ENCODE results near the gene YIF1B.
"Not testable (repeated sequence)": the region's sequence is repeated elsewhere in the genome, so short reads cannot be mapped to it uniquely, and the experiment has no call there.

YIF1B gene

DNA sequence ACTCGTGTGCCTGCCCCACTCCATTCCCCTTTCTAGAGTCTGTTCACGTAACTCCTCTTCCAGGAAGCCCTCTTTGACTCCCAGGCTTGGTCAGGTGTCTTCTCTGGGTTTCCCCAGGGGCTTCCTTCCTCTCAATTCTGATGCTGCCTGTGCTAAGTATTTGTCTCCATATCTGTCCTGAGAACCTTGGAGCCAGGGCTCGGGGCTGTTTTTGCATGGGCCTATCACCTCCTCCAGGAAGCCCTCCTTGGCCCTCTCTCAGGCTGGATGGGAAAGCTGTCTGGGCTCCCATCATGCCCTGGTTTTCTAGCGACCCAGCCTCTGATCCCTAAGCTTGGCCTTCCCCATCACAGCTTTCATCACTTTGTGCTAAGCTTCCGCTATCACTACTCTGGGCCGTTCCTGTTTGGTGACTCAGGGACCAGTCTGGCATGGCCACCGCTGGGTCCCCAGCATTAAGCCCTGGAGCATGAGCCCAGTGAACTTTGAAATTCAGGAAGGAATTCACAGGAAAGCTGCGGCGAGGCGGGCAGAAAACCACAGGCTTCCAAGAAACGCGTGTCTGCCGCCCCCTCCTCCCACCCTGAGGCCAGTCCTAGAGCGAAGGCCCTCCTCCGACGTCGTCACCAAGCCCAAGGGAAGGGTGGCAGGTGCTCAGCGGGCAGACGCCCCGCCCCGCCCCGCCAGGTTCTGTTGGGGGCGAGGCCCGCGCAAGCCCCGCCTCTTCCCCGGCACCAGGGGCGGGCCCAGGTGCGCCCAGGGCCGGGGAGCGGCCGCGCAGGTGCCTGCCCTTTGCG is 51.9 kb downstream of the YIF1B start:
- Histone ChIP-seq H3K4me3 (ENCODE audit: low read depth, low read length) (peak overlapping the region; percentile 47), H3K27me3 (replicated peaks) (no peaks in the 10 kb centered on the region), H3K27ac (no peak overlapping the region), H3K36me3 (replicated peaks) (no peaks in the 10 kb centered on the region)
- in situ Hi-C loops (cut with HindIII; ENCODE audit: low pct_ligation_motif_present, low sequenced_read_pairs) = no loop called here
- TF ChIP-seq, protein P1, sequence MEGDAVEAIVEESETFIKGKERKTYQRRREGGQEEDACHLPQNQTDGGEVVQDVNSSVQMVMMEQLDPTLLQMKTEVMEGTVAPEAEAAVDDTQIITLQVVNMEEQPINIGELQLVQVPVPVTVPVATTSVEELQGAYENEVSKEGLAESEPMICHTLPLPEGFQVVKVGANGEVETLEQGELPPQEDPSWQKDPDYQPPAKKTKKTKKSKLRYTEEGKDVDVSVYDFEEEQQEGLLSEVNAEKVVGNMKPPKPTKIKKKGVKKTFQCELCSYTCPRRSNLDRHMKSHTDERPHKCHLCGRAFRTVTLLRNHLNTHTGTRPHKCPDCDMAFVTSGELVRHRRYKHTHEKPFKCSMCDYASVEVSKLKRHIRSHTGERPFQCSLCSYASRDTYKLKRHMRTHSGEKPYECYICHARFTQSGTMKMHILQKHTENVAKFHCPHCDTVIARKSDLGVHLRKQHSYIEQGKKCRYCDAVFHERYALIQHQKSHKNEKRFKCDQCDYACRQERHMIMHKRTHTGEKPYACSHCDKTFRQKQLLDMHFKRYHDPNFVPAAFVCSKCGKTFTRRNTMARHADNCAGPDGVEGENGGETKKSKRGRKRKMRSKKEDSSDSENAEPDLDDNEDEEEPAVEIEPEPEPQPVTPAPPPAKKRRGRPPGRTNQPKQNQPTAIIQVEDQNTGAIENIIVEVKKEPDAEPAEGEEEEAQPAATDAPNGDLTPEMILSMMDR (IDR thresholded peaks at IDR 0.05; ENCODE audit: low read depth, low read length, missing control alignments) = no peak
- peak; percentile 63 for DNase-seq

DNA sequence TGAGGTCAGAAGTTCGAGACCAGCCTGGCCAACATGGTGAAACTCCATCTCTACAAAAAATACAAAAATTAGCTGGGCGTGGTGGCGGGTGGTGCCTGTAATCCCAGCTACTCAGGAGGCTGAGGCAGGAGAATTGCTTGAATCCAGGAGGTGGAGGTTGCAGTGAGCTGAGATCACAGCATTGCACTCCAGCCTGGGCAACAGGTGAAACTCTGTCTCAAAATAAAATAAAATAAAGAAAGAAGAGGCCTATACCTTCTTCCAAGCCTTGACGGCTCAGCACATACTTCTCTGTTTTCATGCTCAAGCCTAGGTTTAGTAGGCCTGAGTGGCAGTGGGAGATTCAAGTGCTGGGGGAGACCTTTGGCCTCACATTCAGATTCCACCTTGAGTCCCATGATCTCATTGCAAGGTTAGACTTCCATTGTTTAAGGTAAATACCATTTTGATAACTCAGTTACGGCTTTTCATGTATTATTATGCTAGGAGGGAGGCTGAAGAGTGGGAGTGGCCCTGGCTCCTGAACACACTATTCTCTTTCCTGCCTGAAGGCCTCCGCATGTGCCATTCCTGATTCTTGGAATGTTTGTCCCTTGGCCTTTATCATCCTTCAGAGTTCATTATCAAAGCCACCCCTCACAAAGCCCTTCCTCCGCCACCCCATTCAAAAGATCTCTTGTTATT is 53.0 kb downstream of the YIF1B start:
- TF ChIP-seq, protein P1 (IDR thresholded peaks at IDR 0.05; ENCODE audit: low read depth, low read length, missing control alignments) = no peak
- Histone ChIP-seq H3K27me3 (replicated peaks) (no peaks in the 10 kb centered on the region), H3K4me3 (ENCODE audit: low read depth, low read length) (no peak overlapping the region), H3K36me3 (replicated peaks) (no peaks in the 10 kb centered on the region), H3K27ac (no peak overlapping the region)
- no peak for DNase-seq
- in situ Hi-C loops (cut with HindIII; ENCODE audit: low pct_ligation_motif_present, low sequenced_read_pairs) = no loop called here

DNA sequence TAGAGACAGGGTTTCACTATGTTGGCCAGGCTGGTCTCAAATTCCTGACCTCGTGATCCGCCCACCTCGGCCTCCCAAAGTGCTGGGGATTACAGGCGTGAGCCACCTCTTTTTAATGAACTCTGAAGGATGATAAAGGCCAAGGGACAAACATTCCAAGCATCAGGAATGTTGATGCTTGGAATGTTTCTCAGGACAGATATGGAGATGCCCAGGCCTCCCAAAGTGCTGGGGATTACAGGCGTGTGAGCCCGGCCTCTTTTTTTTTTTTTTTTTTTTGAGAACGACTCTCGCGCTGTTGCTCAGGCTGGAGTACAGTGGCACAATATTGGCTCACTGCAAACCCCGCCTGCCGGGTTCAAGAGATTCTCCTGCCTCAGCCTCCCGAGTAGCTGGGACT is 53.8 kb downstream of the YIF1B start:
- H3K27ac ChIP-seq; in situ Hi-C loops (cut with HindIII; ENCODE audit: low pct_ligation_motif_present, low sequenced_read_pairs); H3K4me3 ChIP-seq (ENCODE audit: low read depth, low read length); DNase-seq; H3K27me3 ChIP-seq (replicated peaks); H3K36me3 ChIP-seq (replicated peaks): not testable (repeated sequence)

DNA sequence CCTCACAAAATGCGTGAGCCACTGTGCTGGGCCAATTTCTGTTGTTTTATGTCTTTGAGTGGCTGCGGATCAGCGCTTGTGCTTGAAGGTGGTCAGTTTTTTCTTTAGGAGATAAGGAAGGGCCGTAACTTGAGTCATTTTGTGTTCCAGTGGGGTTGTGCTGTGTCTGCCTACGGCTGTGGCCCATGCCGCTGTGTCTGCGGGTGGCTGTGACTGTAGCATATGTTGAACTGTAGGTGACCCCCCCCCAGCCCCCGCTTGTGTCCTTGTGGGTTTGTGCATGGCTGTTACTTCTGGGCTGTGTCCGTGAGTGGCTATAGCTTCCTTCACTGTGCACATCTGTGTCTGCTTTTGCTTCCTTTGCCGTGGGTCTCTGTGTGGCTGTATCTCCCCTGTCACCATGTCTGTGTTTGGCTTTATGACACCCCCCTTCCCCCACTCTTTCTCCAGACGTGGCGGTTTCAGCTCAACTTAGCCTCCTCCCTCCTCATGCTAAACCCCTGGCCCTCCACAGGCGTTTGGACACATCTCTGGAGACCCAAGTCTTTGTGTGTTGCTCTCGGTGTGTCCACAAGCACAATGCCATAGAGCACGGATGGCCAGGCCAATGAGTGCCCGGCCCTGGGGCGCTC is 60.2 kb downstream of the YIF1B start:
- DNase-seq = peak; percentile 67
- in situ Hi-C loops (cut with HindIII; ENCODE audit: low pct_ligation_motif_present, low sequenced_read_pairs) = no loop called here
- Histone ChIP-seq H3K4me3 (ENCODE audit: low read depth, low read length) (peak overlapping the region; percentile 39), H3K27me3 (replicated peaks) (no peaks in the 10 kb centered on the region), H3K27ac (no peak overlapping the region), H3K36me3 (replicated peaks) (no peaks in the 10 kb centered on the region)
- TF ChIP-seq, protein P1 (IDR thresholded peaks at IDR 0.05; ENCODE audit: low read depth, low read length, missing control alignments) = no peak

DNA sequence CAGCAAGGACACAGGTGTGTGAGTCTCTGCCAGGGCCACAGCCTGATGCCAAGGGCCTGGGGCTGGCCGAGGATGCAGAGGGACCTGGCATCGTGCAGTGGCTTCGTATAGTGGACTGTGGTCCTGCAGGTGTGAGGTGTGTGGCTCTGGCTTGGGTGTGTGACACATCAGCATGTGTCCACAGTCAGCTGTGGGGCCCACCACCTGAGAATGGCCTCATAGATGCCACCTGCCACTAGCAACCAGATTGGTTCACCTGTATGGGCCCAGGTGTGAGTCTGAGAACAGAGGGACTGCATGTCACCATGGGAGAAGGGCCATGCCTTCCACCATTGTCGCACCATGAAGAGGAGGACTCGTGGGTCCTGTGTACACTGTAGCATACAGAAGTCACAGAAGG is 62.0 kb downstream of the YIF1B start:
- H3K27me3 ChIP-seq (replicated peaks) = no peaks in the 10 kb centered on the region
- no peak overlapping the region for H3K27ac ChIP-seq
- DNase-seq = no peak
- TF ChIP-seq, protein P1 (IDR thresholded peaks at IDR 0.05; ENCODE audit: low read depth, low read length, missing control alignments) = no peak
- in situ Hi-C loops (cut with HindIII; ENCODE audit: low pct_ligation_motif_present, low sequenced_read_pairs) = no loop called here
- no peak overlapping the region for H3K4me3 ChIP-seq (ENCODE audit: low read depth, low read length)
- no peaks in the 10 kb centered on the region for H3K36me3 ChIP-seq (replicated peaks)

Measured in brain microvascular endothelial cell (primary cell).